ENCODE measurements around the gene ABCA2.

- TF ChIP-seq, protein P1, sequence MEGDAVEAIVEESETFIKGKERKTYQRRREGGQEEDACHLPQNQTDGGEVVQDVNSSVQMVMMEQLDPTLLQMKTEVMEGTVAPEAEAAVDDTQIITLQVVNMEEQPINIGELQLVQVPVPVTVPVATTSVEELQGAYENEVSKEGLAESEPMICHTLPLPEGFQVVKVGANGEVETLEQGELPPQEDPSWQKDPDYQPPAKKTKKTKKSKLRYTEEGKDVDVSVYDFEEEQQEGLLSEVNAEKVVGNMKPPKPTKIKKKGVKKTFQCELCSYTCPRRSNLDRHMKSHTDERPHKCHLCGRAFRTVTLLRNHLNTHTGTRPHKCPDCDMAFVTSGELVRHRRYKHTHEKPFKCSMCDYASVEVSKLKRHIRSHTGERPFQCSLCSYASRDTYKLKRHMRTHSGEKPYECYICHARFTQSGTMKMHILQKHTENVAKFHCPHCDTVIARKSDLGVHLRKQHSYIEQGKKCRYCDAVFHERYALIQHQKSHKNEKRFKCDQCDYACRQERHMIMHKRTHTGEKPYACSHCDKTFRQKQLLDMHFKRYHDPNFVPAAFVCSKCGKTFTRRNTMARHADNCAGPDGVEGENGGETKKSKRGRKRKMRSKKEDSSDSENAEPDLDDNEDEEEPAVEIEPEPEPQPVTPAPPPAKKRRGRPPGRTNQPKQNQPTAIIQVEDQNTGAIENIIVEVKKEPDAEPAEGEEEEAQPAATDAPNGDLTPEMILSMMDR (IDR thresholded peaks at IDR 0.05 in 2 of 3, conservative IDR thresholded peaks at IDR 0.05 in 1 of 3; ENCODE audit: borderline replicate concordance in 1 of 3, insufficient read depth in 1 of 3, low read depth in 2 of 3, low read length in 2 of 3): peak in 2 of 3 experiments; percentile 85 to 96; a peak in 4 of 6 replicates
- TF ChIP-seq ELF1 (IDR thresholded peaks at IDR 0.05; ENCODE audit: borderline replicate concordance, low read depth) (no peak), EZH2 (IDR thresholded peaks at IDR 0.05) (no peak), CEBPB (IDR thresholded peaks at IDR 0.05; ENCODE audit: low read depth) (no peak), POLR2A (IDR thresholded peaks at IDR 0.05; ENCODE audit: borderline replicate concordance, extremely low read depth, insufficient read depth, insufficient read length) (no peak)
Observed at GRCh38 chr9:137034709-137035506, 6.9 kb upstream of the ABCA2 start.

Measured in HCT116 (cell line).